PC-9 (cell line): ENCODE measurements around the gene RDH11.

ENCODE experiments used
- CTCF ChIP-seq: fragments of 200-600 bp; sonication (generic); conservative IDR thresholded peaks from 2 replicates; pipeline ENCODE4 v1.6.1; 2017; ENCODE audit warnings: mixed run types, antibody characterized with exemption, mild to moderate bottlenecking, moderate library complexity
- EZH2 ChIP-seq: fragments of 200-600 bp; sonication (generic); IDR thresholded peaks from 2 replicates; pipeline ENCODE4 v1.8.0; 2017; ENCODE audit warnings: antibody characterized with exemption, low read depth

DNA sequence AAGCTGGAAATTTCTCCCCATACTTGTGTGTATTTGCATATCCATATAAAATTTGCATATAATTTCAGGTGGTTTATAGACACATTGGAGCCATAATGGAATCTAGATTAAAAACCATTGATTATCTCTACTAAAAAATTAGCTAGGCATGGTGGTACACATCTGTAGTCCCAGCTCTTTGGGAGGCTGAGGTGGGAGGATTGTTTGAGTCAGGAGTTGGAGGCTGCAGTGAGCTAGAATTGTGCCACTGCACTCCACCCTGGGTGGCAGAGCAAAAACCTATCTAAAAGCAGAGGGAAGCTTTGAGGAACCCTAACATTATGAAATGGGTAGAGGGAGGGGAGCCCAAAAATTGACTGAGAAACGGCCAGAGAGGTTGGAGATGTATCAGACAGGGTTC, 2.6 kb upstream of the RDH11 start:
- TF ChIP-seq CTCF = no peak
- no peak for TF ChIP-seq EZH2
